Right lobe of liver (tissue), 4 donors: Measurements from ENCODE around the gene TPO.

Experiments used
- POLR2A ChIP-seq: fragments of 450-650 bp; IDR thresholded peaks from one replicate; pipeline ENCODE4 v1.6.1; 2017; ENCODE audit warnings: antibody characterized with exemption, mild to moderate bottlenecking
- TF ChIP-seq, protein P1 (sequence below), 4 donors: fragments of 200-600 bp in 3 of 4; fragments of 450-650 bp in 1 of 4; IDR thresholded peaks; one replicate each; pipeline versions ENCODE4 v1.5.1 to v1.8.0; 2016 to 2022; ENCODE audit warnings: antibody characterized with exemption in 4 of 4, mild to moderate bottlenecking in 2 of 4
- donor health status: DM: no; HTN: no; CAD: no.
- donor health status: DM: no; HTN: no; CAD: no.
- donor health status: DM: no; HTN: yes; CAD: no.

DNA sequence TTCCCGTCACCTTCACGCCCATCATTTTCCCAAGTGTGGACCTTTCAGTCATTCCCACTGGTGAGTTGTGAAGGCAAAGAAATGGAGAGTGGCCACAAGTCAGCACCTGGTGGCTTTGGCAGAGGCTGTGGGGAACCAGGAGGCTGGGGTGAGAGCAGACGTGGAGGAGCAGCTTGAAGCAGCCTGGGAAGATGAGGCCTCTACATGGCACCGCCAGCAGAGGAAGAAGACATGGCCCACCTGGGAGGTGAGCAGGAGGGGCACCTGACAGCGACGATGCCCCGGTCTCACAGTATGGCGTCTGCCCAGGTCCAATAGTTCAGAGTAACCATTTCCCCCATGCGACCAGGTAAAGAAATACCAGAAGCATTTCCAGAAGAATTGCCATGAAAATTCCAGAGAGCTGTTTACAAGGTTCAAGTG lies 69.0 kb downstream of the TPO start:
- TF ChIP-seq, protein P1, sequence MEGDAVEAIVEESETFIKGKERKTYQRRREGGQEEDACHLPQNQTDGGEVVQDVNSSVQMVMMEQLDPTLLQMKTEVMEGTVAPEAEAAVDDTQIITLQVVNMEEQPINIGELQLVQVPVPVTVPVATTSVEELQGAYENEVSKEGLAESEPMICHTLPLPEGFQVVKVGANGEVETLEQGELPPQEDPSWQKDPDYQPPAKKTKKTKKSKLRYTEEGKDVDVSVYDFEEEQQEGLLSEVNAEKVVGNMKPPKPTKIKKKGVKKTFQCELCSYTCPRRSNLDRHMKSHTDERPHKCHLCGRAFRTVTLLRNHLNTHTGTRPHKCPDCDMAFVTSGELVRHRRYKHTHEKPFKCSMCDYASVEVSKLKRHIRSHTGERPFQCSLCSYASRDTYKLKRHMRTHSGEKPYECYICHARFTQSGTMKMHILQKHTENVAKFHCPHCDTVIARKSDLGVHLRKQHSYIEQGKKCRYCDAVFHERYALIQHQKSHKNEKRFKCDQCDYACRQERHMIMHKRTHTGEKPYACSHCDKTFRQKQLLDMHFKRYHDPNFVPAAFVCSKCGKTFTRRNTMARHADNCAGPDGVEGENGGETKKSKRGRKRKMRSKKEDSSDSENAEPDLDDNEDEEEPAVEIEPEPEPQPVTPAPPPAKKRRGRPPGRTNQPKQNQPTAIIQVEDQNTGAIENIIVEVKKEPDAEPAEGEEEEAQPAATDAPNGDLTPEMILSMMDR (IDR thresholded peaks at IDR 0.05): no peak
- TF ChIP-seq POLR2A: no peak
